HepG2 (cell line): Measurements from ENCODE around the gene NCOA3. TPM values are rescaled to one million over a fixed set of nuclear protein-coding genes. Genes with fewer than 3 reads are reported as not detected.
A peak's percentile ranks its signal among the peaks of the same experiment; 100 is the strongest.

Experiments
- HHEX ChIP-seq: IDR thresholded peaks from 2 replicates; pipeline ENCODE4 v1.6.1; 2016; ENCODE audit warnings: control low read depth
- ZBTB7A ChIP-seq: sonication (generic); formaldehyde crosslinking; IDR thresholded peaks from 2 replicates; pipeline ENCODE4 v1.8.0; 2022; ENCODE audit warnings: mild to moderate bottlenecking, missing genetic modification reagents
- ZNF160 ChIP-seq: sonication (generic); formaldehyde crosslinking; IDR thresholded peaks from 2 replicates; pipeline ENCODE4 v1.8.0; 2022; ENCODE audit warnings: mild to moderate bottlenecking, inconsistent platforms, missing genetic modification reagents
- ZNF274 ChIP-seq: sonication (generic); formaldehyde crosslinking; IDR thresholded peaks from 2 replicates; pipeline ENCODE4 v1.5.1; 2020; ENCODE audit warnings: mild to moderate bottlenecking, missing genetic modification reagents
- ZNF337 ChIP-seq: sonication (generic); formaldehyde crosslinking; IDR thresholded peaks from 2 replicates; pipeline ENCODE4 v1.5.1; 2020; ENCODE audit warnings: missing genetic modification reagents, low read depth, mild to moderate bottlenecking, borderline replicate concordance
- ZNF644 ChIP-seq: IDR thresholded peaks from 2 replicates; pipeline ENCODE4 v1.6.1; 2016; ENCODE audit warnings: low read depth
- ZNF781 ChIP-seq: sonication (generic); formaldehyde crosslinking; IDR thresholded peaks from 2 replicates; pipeline ENCODE4 v1.5.1; 2020; ENCODE audit warnings: borderline replicate concordance, mild to moderate bottlenecking, missing genetic modification reagents; ENCODE audit errors: not compliant biosample characterization
- polyA plus RNA-seq, 8 experiments: library from polyadenylated mRNA; depleted of rRNA in 3 of 8; stranded (reverse) in 7 of 8; unstranded in 1 of 8; fragments of >200 nt; fragmentation: Illumina TruSeq in 4 of 8; extraction: Trizol in 4 of 8; gene quantifications; 2 replicates each; pipeline versions ENCODE4 v1.2.1 to v1.2.3, GENCODE V29; 2011 to 2016; ENCODE audit warnings: low read depth in 4 of 8, missing spikeins in 1 of 8, mixed read lengths in 1 of 8; ENCODE audit not compliant: insufficient read depth in 1 of 8
- total RNA-seq, 5 experiments: library from RNA; depleted of rRNA; stranded (reverse); fragments of >200 nt; fragmentation: Illumina TruSeq; extraction: Trizol; gene quantifications; 2 replicates each; pipeline ENCODE4 v1.2.3, GENCODE V29; 2016; ENCODE audit warnings: low read depth in 1 of 5
- TF ChIP-seq, protein P1 (sequence below): sonication (generic); formaldehyde crosslinking; IDR thresholded peaks from 2 replicates; pipeline ENCODE4 v1.4.0; 2020; ENCODE audit warnings: mild to moderate bottlenecking, missing genetic modification reagents, borderline replicate concordance
- TF ChIP-seq, protein P2 (sequence below): sonication (generic); formaldehyde crosslinking; IDR thresholded peaks from 2 replicates; pipeline ENCODE4 v1.8.0; 2022; ENCODE audit warnings: missing genetic modification reagents, low read depth, mild to moderate bottlenecking, borderline replicate concordance
- TF ChIP-seq, protein P3 (sequence below): sonication (generic); formaldehyde crosslinking; IDR thresholded peaks from 2 replicates; pipeline ENCODE4 v1.4.0; 2020; ENCODE audit warnings: missing genetic modification reagents
- TF ChIP-seq, protein P4 (sequence below), 2 experiments: fragments of 450-650 bp in 1 of 2; sonication (generic) in 1 of 2; formaldehyde crosslinking in 1 of 2; IDR thresholded peaks; 2 replicates each; pipeline versions ENCODE4 v1.6.1 to v1.8.0; 2016 to 2022; ENCODE audit warnings: antibody characterized with exemption in 1 of 2, mild to moderate bottlenecking in 1 of 2, missing genetic modification reagents in 1 of 2

The NCOA3 gene
- total and polyA plus RNA-seq, 2 of the 13 experiments (the other 11 are each of a cell fraction or from before 2014, with no cell fraction given), result 35.0 to 56.8 TPM

DNA sequence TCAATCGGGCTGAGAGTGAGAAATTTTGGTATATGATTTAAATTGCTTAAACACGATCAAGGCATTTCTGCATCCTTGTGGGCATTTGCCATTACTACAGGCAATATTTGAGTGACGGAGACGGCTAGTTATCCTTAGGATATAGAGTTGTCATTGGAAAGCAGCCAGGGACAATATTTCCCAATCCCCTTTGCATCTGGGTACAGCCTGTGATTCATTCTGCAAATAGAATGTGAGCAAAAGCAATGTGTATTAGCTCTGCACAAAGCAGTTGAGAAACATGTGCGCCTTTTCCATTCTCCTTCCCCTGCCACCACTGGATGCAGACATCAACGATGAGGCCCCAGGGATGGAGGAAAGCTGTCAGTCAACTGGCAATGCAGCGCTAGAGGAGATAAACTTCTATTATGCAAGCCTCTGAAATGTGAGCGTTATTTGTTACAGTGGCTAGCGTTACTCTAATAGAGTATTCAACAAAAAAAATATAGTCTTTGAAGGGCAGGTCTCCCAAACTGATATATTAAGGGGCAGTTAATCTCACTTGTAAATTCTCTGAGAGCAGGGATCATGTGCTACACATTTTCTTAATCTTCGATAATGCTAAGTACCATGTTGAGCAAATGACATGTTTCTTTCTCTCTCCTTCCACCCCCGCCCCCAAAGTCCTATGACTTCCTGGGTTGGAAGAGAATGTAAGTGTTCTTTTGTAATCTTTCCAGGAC lies 37.1 kb upstream of the NCOA3 start (continued):
- TF ChIP-seq, protein P1, sequence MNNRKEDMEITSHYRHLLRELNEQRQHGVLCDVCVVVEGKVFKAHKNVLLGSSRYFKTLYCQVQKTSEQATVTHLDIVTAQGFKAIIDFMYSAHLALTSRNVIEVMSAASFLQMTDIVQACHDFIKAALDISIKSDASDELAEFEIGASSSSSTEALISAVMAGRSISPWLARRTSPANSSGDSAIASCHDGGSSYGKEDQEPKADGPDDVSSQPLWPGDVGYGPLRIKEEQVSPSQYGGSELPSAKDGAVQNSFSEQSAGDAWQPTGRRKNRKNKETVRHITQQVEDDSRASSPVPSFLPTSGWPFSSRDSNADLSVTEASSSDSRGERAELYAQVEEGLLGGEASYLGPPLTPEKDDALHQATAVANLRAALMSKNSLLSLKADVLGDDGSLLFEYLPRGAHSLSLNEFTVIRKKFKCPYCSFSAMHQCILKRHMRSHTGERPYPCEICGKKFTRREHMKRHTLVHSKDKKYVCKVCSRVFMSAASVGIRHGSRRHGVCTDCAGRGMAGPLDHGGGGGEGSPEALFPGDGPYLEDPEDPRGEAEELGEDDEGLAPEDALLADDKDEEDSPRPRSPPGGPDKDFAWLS (CRISPR knock-in tag), result no peak
- TF ChIP-seq ZNF337 (CRISPR knock-in tag), result peak; percentile 93; the same call in 1 of the 2 replicates
- TF ChIP-seq, protein P2, sequence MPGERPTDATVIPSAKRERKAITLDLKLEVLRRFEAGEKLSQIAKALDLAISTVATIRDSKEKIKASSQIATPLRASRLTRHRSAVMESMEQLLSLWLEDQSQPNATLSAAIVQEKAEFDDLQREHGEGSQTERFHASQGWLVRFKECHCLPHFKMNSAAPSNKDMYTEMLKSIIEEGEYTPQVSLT, result no peak
- TF ChIP-seq HHEX (CRISPR knock-in tag), result peak; percentile 83
- TF ChIP-seq, protein P3, sequence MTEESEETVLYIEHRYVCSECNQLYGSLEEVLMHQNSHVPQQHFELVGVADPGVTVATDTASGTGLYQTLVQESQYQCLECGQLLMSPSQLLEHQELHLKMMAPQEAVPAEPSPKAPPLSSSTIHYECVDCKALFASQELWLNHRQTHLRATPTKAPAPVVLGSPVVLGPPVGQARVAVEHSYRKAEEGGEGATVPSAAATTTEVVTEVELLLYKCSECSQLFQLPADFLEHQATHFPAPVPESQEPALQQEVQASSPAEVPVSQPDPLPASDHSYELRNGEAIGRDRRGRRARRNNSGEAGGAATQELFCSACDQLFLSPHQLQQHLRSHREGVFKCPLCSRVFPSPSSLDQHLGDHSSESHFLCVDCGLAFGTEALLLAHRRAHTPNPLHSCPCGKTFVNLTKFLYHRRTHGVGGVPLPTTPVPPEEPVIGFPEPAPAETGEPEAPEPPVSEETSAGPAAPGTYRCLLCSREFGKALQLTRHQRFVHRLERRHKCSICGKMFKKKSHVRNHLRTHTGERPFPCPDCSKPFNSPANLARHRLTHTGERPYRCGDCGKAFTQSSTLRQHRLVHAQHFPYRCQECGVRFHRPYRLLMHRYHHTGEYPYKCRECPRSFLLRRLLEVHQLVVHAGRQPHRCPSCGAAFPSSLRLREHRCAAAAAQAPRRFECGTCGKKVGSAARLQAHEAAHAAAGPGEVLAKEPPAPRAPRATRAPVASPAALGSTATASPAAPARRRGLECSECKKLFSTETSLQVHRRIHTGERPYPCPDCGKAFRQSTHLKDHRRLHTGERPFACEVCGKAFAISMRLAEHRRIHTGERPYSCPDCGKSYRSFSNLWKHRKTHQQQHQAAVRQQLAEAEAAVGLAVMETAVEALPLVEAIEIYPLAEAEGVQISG, result peak; percentile 89
- peak; percentile 92 for TF ChIP-seq ZNF781
- no peak; the same call in 1 of the 2 replicates for TF ChIP-seq ZBTB7A
- peak; percentile 43; the same call in 1 of the 2 replicates for TF ChIP-seq ZNF274 (CRISPR knock-in tag)
- TF ChIP-seq ZNF644 (CRISPR knock-in tag), result peak; percentile 99
- peak; percentile 93 for TF ChIP-seq ZNF160 (CRISPR knock-in tag)
- TF ChIP-seq, protein P4, sequence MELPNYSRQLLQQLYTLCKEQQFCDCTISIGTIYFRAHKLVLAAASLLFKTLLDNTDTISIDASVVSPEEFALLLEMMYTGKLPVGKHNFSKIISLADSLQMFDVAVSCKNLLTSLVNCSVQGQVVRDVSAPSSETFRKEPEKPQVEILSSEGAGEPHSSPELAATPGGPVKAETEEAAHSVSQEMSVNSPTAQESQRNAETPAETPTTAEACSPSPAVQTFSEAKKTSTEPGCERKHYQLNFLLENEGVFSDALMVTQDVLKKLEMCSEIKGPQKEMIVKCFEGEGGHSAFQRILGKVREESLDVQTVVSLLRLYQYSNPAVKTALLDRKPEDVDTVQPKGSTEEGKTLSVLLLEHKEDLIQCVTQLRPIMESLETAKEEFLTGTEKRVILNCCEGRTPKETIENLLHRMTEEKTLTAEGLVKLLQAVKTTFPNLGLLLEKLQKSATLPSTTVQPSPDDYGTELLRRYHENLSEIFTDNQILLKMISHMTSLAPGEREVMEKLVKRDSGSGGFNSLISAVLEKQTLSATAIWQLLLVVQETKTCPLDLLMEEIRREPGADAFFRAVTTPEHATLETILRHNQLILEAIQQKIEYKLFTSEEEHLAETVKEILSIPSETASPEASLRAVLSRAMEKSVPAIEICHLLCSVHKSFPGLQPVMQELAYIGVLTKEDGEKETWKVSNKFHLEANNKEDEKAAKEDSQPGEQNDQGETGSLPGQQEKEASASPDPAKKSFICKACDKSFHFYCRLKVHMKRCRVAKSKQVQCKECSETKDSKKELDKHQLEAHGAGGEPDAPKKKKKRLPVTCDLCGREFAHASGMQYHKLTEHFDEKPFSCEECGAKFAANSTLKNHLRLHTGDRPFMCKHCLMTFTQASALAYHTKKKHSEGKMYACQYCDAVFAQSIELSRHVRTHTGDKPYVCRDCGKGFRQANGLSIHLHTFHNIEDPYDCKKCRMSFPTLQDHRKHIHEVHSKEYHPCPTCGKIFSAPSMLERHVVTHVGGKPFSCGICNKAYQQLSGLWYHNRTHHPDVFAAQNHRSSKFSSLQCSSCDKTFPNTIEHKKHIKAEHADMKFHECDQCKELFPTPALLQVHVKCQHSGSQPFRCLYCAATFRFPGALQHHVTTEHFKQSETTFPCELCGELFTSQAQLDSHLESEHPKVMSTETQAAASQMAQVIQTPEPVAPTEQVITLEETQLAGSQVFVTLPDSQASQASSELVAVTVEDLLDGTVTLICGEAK (IDR thresholded peaks at IDR 0.05), result no peak
- TF ChIP-seq, protein P4 (CRISPR knock-in tag; IDR thresholded peaks at IDR 0.05), result peak; percentile 79; the same call in 1 of the 2 replicates
